Measurements from ENCODE around the gene DLG2.

DLG2 gene

GRCh38 chr11:84430661-84431060, 1196.5 kb downstream of the DLG2 start:
- no peak overlapping the region for H3K4me3 ChIP-seq (ENCODE audit: low read depth, low read length)
- TF ChIP-seq CTCF (IDR thresholded peaks at IDR 0.05; ENCODE audit: low read depth, low read length, missing control alignments): no peak
- DNase-seq (ENCODE audit: low read depth): no peak

GRCh38 chr11:84425673-84426072, 1201.5 kb downstream of the DLG2 start:
- H3K4me3 ChIP-seq (ENCODE audit: low read depth, low read length): no peak overlapping the region
- TF ChIP-seq CTCF (IDR thresholded peaks at IDR 0.05; ENCODE audit: low read depth, low read length, missing control alignments): no peak
- DNase-seq (ENCODE audit: low read depth): no peak

GRCh38 chr11:84420271-84420670, 1206.9 kb downstream of the DLG2 start:
- no peak for TF ChIP-seq CTCF (IDR thresholded peaks at IDR 0.05; ENCODE audit: low read depth, low read length, missing control alignments)
- DNase-seq (ENCODE audit: low read depth): no peak
- H3K4me3 ChIP-seq (ENCODE audit: low read depth, low read length): no peak overlapping the region

GRCh38 chr11:84419616-84420015, 1207.5 kb downstream of the DLG2 start:
- H3K4me3 ChIP-seq (ENCODE audit: low read depth, low read length): no peak overlapping the region
- no peak for TF ChIP-seq CTCF (IDR thresholded peaks at IDR 0.05; ENCODE audit: low read depth, low read length, missing control alignments)
- DNase-seq (ENCODE audit: low read depth): no peak

- DNase-seq (ENCODE audit: low read depth): no peak
- no peak for TF ChIP-seq CTCF (IDR thresholded peaks at IDR 0.05; ENCODE audit: low read depth, low read length, missing control alignments)
- no peak overlapping the region for H3K4me3 ChIP-seq (ENCODE audit: low read depth, low read length)
Observed at GRCh38 chr11:84414920-84415319, 1212.2 kb downstream of the DLG2 start.

GRCh38 chr11:84413549-84413948, 1213.6 kb downstream of the DLG2 start:
- H3K4me3 ChIP-seq (ENCODE audit: low read depth, low read length): no peak overlapping the region
- no peak for DNase-seq (ENCODE audit: low read depth)
- no peak for TF ChIP-seq CTCF (IDR thresholded peaks at IDR 0.05; ENCODE audit: low read depth, low read length, missing control alignments)

- H3K4me3 ChIP-seq (ENCODE audit: low read depth, low read length): no peak overlapping the region
- DNase-seq (ENCODE audit: low read depth): no peak
- no peak for TF ChIP-seq CTCF (IDR thresholded peaks at IDR 0.05; ENCODE audit: low read depth, low read length, missing control alignments)
Observed at GRCh38 chr11:84412862-84413261, 1214.3 kb downstream of the DLG2 start.

All from GM12864 (cell line).